WERI-Rb-1 (cell line): ENCODE results near the gene MIA2.
"Not testable (repeated sequence)": the region's sequence is repeated elsewhere in the genome, so short reads cannot be mapped to it uniquely, and the experiment has no call there.

ENCODE experiments used
- DNase-seq: peaks from one replicate; pipeline ENCODE4 v3.0.0-alpha.2; 2020
- H3K27ac ChIP-seq: fragments of 250-450 bp; sonication (Bioruptor Pico); 2 replicates; pipeline ENCODE4 v1.5.1; 2020; ENCODE audit warnings: mild to moderate bottlenecking, moderate library complexity
- H3K27me3 ChIP-seq: fragments of 250-450 bp; sonication (Bioruptor Pico); 2 replicates; pipeline ENCODE4 v1.5.1; 2021; ENCODE audit warnings: mild to moderate bottlenecking, low read depth, moderate library complexity; ENCODE audit not compliant: insufficient read depth, severe bottlenecking
- H3K36me3 ChIP-seq: fragments of 250-450 bp; sonication (Bioruptor Pico); 2 replicates; pipeline ENCODE4 v1.5.1; 2020; ENCODE audit warnings: mild to moderate bottlenecking, moderate library complexity
- H3K4me3 ChIP-seq: 2 replicates; pipeline ENCODE4 v1.5.1; 2011; ENCODE audit warnings: low read depth, mild to moderate bottlenecking, control low read depth, low read length
- H3K9me3 ChIP-seq: fragments of 250-450 bp; sonication (Bioruptor Pico); 2 replicates; pipeline ENCODE4 v1.5.1; 2021; ENCODE audit warnings: mild to moderate bottlenecking, moderate library complexity; ENCODE audit not compliant: severe bottlenecking
- CTCF ChIP-seq: IDR thresholded peaks from 2 replicates; pipeline ENCODE4 v1.5.1; 2011; ENCODE audit warnings: low read depth, mild to moderate bottlenecking, control low read depth, inconsistent platforms, low read length

The MIA2 gene

GRCh38 chr14:39320318-39320717 is 86.6 kb downstream of the MIA2 start:
- H3K36me3 ChIP-seq: no peaks in the 10 kb centered on the region; the same call in 1 of the 2 replicates
- no peak overlapping the region for H3K4me3 ChIP-seq
- H3K27me3 ChIP-seq: no peaks in the 10 kb centered on the region
- DNase-seq: no peak
- TF ChIP-seq CTCF: no peak
- H3K27ac ChIP-seq: no peak overlapping the region
- H3K9me3 ChIP-seq: no peaks in the 10 kb centered on the region

- Histone ChIP-seq H3K36me3 (peaks cover 4% of the 10 kb centered on the region), H3K27ac (no peak overlapping the region), H3K9me3 (no peaks in the 10 kb centered on the region), H3K4me3 (no peak overlapping the region), H3K27me3 (no peaks in the 10 kb centered on the region)
- no peak for TF ChIP-seq CTCF
- DNase-seq: no peak
Measured at GRCh38 chr14:39322807-39323206, 89.1 kb downstream of the MIA2 start.

- no peak overlapping the region for H3K4me3 ChIP-seq
- H3K36me3 ChIP-seq: peaks cover 4% of the 10 kb centered on the region
- no peak overlapping the region for H3K27ac ChIP-seq
- DNase-seq: no peak
- no peak for TF ChIP-seq CTCF
- H3K27me3 ChIP-seq: no peaks in the 10 kb centered on the region
- no peaks in the 10 kb centered on the region for H3K9me3 ChIP-seq
Measured at GRCh38 chr14:39324097-39324496, 90.4 kb downstream of the MIA2 start.

- H3K9me3 ChIP-seq: no peaks in the 10 kb centered on the region
- no peak for TF ChIP-seq CTCF
- H3K4me3 ChIP-seq: no peak overlapping the region
- no peak overlapping the region for H3K27ac ChIP-seq
- no peaks in the 10 kb centered on the region for H3K27me3 ChIP-seq
- H3K36me3 ChIP-seq: no peaks in the 10 kb centered on the region
- DNase-seq: no peak
Measured at GRCh38 chr14:39339003-39339402, 105.3 kb downstream of the MIA2 start.

- not testable (repeated sequence) for DNase-seq, H3K27ac ChIP-seq, H3K9me3 ChIP-seq, H3K4me3 ChIP-seq, H3K36me3 ChIP-seq, H3K27me3 ChIP-seq
Measured at GRCh38 chr14:39341126-39341525, 107.4 kb downstream of the MIA2 start.

GRCh38 chr14:39342768-39343167 is 109.1 kb downstream of the MIA2 start:
- TF ChIP-seq CTCF: no peak
- no peaks in the 10 kb centered on the region for H3K9me3 ChIP-seq
- H3K4me3 ChIP-seq: no peak overlapping the region
- no peaks in the 10 kb centered on the region for H3K36me3 ChIP-seq
- no peak overlapping the region for H3K27ac ChIP-seq
- no peaks in the 10 kb centered on the region for H3K27me3 ChIP-seq
- DNase-seq: no peak
